Measurements from ENCODE around the gene SMTN.

DNA sequence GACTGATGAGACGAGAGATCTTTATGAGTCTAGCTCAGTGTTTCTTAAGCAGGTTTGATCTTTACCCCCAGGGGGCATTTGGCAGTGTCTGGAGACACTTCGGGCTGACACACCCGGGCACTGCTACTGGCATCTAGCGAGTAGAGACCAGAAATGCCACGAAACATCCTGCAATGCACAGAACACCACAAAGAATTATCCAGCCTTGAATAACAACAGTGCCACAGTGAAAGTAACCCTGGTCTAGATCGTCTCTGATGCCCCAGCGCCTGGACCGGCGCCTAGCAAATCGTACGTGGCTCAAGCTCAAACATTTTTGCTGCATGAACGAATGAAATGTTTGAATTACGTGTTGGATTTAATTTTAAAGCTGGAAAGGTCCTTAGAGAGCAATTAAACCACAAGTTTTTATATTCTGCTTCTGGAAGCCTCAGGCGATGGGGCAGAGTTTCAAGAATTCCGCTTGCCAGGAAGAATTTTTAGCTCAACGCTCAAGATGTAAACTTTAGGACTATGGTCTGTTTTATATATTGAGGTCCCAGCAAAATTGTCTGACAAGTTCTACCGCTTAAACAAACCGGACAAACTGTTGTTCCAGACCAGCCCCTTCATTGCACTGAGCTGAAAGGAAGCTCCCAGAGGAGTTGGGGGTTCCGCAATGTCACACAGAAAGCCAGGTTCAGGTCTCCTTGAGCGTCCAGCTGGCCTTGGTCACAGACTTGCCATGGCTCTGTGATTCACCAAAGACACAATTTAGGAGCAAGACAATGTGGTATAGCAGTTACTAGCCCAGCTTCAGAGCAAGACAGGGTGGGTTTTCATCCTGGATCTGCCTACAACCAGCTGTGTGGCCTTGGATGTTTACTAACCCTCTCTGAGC, 44.2 kb upstream of the SMTN start:
- TF ChIP-seq, protein P1, sequence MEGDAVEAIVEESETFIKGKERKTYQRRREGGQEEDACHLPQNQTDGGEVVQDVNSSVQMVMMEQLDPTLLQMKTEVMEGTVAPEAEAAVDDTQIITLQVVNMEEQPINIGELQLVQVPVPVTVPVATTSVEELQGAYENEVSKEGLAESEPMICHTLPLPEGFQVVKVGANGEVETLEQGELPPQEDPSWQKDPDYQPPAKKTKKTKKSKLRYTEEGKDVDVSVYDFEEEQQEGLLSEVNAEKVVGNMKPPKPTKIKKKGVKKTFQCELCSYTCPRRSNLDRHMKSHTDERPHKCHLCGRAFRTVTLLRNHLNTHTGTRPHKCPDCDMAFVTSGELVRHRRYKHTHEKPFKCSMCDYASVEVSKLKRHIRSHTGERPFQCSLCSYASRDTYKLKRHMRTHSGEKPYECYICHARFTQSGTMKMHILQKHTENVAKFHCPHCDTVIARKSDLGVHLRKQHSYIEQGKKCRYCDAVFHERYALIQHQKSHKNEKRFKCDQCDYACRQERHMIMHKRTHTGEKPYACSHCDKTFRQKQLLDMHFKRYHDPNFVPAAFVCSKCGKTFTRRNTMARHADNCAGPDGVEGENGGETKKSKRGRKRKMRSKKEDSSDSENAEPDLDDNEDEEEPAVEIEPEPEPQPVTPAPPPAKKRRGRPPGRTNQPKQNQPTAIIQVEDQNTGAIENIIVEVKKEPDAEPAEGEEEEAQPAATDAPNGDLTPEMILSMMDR (IDR thresholded peaks at IDR 0.05) = no peak
- TF ChIP-seq EP300 (IDR thresholded peaks at IDR 0.05) = no peak
- no peak for TF ChIP-seq POLR2A (IDR thresholded peaks at IDR 0.05)
